ENCODE data around the gene CFAP65. TPM values are rescaled to one million over a fixed set of nuclear protein-coding genes. Genes with fewer than 3 reads are reported as not detected.

Gene CFAP65
- total RNA-seq, 2 donors from 2014 or later: 0.05 to 1.6 TPM

GRCh38 chr2:219009294-219009693, 32.0 kb downstream of the CFAP65 start:
- H3K27ac ChIP-seq: no peak overlapping the region
- no peak for TF ChIP-seq CTCF (IDR thresholded peaks at IDR 0.05)
- H3K36me3 ChIP-seq: no peaks in the 10 kb centered on the region
- H3K9ac ChIP-seq (ENCODE audit: low read depth in 2 of 2, low read length in 2 of 2): no peak overlapping the region
- no peaks in the 10 kb centered on the region for H3K9me3 ChIP-seq
- intact Hi-C loops (cut with DNase I): no loop called here
- H3K27me3 ChIP-seq: no peaks in the 10 kb centered on the region
- H3K4me3 ChIP-seq: no peak overlapping the region
- no peaks in the 10 kb centered on the region for H3K4me1 ChIP-seq
- DNase-seq: no peak

GRCh38 chr2:219003979-219004378, 37.3 kb downstream of the CFAP65 start:
- no peak for DNase-seq
- Histone ChIP-seq H3K27ac (no peak overlapping the region), H3K9ac (ENCODE audit: low read depth in 2 of 2, low read length in 2 of 2) (no peak overlapping the region), H3K4me1 (no peaks in the 10 kb centered on the region), H3K36me3 (no peaks in the 10 kb centered on the region), H3K27me3 (peaks cover 20% of the 10 kb centered on the region), H3K9me3 (no peaks in the 10 kb centered on the region), H3K4me3 (no peak overlapping the region)
- intact Hi-C loops (cut with DNase I): no loop called here
- no peak for TF ChIP-seq CTCF (IDR thresholded peaks at IDR 0.05)

GRCh38 chr2:219003267-219003634, 38.1 kb downstream of the CFAP65 start:
- Histone ChIP-seq H3K9me3 (no peaks in the 10 kb centered on the region), H3K27me3 (peaks cover 20% of the 10 kb centered on the region), H3K36me3 (no peaks in the 10 kb centered on the region), H3K27ac (peak overlapping the region; percentile 79), H3K9ac (ENCODE audit: low read depth in 2 of 2, low read length in 2 of 2) (peak overlapping the region in 1 of 2 donors; percentile 68), H3K4me1 (no peaks in the 10 kb centered on the region), H3K4me3 (peak overlapping the region; percentile 26)
- DNase-seq: no peak
- no peak for TF ChIP-seq CTCF (IDR thresholded peaks at IDR 0.05)
- intact Hi-C loops (cut with DNase I): no loop called here

GRCh38 chr2:219002395-219003266, 38.7 kb downstream of the CFAP65 start:
- H3K9me3 ChIP-seq: no peaks in the 10 kb centered on the region
- H3K27me3 ChIP-seq: peaks cover 20% of the 10 kb centered on the region
- intact Hi-C loops (cut with DNase I): no loop called here
- H3K4me1 ChIP-seq: no peaks in the 10 kb centered on the region
- DNase-seq: peak; percentile 92
- peak overlapping the region; percentile 79 for H3K27ac ChIP-seq
- peak overlapping the region; percentile 26 for H3K4me3 ChIP-seq
- peak overlapping the region; percentile 32 to 68 for H3K9ac ChIP-seq (ENCODE audit: low read depth in 2 of 2, low read length in 2 of 2)
- no peaks in the 10 kb centered on the region for H3K36me3 ChIP-seq
- TF ChIP-seq CTCF (IDR thresholded peaks at IDR 0.05): peak; percentile 44

- no peaks in the 10 kb centered on the region for H3K4me1 ChIP-seq
- H3K27me3 ChIP-seq: peaks cover 20% of the 10 kb centered on the region
- H3K4me3 ChIP-seq: peak overlapping the region; percentile 48
- DNase-seq: peak; percentile 96
- no peak for TF ChIP-seq CTCF (IDR thresholded peaks at IDR 0.05)
- peak overlapping the region; percentile 79 for H3K27ac ChIP-seq
- no peaks in the 10 kb centered on the region for H3K9me3 ChIP-seq
- peak overlapping the region; percentile 66 to 68 for H3K9ac ChIP-seq (ENCODE audit: low read depth in 2 of 2, low read length in 2 of 2)
- intact Hi-C loops (cut with DNase I): no loop called here
- H3K36me3 ChIP-seq: no peaks in the 10 kb centered on the region
Observed at GRCh38 chr2:219001577-219002394, 39.5 kb downstream of the CFAP65 start.
